Hematopoietic multipotent progenitor cell treated with erythropoietin and hydrocortisone succinate and interleukin-3 and kit ligand, for 8 days (in vitro differentiated cells): ENCODE measurements around the gene PCDHB15.

Source experiments
- DNase-seq: peaks from one replicate; pipeline ENCODE4 v3.0.0-alpha.2; 2015

The PCDHB15 gene

GRCh38 chr5:141250576-141250975, 5.4 kb downstream of the PCDHB15 start:
- DNase-seq, result no peak

DNA sequence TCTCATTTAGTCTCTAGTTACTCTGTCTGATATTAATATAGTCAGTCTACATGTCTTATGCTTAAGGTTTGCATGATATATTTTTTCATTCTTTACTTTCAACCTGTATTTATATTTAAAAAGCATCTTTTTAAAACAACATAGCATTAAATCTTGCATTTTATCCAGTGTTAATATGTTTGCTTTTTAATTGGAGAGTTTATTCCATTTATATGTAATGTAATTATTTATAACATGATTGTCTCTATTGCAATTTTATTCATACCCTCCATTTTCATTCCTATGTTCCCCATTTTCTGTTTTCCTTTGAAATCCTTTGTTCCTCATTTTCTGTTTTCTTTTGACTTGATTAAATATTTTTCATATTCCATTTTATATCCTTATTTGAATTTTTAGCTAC, 13.3 kb downstream of the PCDHB15 start:
- no peak for DNase-seq

DNA sequence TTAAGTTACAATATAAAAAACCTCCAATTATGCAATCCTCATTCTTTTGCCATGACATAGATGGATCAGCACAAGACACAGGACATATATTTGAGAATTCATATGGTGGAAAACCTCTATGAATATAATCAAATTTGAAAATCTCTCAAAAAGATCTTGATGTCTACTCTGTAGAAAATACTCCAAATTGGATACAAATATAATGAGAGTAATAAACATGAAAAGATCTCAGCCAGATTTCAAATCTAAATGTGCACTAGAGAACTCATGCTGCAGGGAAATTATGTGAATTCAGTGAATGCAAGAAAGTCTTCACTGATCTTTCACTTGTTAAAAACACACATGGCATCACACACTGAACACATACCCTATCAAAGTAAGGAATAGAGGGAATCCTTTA, 13.8 kb downstream of the PCDHB15 start:
- no peak for DNase-seq

DNA sequence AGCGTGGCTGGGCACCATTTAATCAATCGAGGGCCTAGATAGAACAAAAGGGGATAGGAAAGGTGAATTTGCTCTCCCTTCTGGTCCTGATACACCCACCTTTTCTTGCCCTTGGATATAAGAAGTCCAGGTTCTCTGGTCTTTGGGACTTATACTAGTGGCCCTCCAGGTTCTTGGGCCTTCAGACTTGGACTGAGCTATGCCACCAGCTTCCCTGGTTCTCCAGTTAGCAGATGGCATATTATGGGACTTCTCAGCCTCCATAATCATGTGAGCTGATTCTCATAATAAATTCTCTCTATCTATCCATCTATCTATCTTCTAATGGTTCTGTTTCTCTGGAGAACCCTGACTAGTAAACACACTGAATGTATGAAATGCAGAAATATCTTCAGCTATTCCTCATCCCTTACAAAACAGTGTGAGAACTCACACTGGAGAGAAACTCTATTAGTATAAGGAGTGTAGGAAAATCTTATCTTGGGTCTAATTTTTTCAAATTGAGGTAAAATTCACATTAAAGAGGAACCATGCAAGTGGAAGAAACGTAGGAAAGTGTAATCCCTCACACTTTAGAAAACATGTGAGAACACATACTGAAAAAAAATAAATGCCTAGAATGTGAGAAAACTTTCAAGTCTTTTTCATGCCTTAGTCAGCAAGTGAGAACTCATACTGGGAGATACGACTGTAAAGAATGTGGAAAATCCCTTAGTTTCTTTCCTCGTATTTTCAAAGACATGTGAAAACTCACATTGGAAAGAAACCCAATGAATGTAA, 15.5 kb downstream of the PCDHB15 start:
- DNase-seq, result peak; percentile 3

GRCh38 chr5:141261238-141261546, 16.0 kb downstream of the PCDHB15 start:
- no peak for DNase-seq

DNA sequence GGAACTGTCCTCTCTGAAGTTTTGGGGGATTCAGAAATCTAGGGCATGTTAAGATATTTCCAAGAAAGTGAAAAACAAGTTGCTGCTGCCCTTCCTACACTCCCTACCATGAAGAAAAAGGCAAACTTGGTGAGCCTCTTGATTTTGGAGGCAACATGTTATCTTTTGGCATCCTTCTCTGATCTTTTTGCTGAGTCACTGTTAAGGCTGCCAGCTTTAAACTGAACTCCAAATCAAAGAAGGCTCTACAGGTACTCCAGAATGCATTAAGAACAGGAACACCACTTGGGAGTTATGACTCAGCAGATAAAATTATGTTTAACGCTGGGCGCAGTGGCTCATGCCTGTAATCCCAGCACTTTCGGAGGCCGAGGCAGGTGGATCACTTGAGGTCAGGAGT, 24.0 kb downstream of the PCDHB15 start:
- no peak for DNase-seq

- DNase-seq, result no peak
Measured at GRCh38 chr5:141272906-141273305, 27.7 kb downstream of the PCDHB15 start.

DNA sequence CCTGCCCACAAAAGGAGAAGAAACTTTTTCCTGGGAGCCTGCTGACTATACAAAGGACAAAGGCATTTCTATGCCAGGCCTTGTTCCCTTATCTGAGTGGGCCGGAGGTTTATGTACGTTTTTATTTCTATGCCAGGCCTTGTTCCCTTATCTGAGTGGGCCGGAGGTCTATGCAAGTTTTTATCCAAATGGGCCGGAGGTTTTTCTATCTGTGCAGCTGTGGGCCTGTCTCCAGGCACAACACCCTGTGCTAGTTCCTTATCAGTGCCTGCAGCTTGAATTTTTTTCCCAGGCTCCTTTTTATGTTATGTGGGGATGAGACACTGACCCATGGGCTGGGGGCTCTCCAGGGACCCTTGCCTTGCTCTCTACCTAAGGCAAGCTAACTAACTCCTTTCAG, 53.2 kb downstream of the PCDHB15 start:
- peak; percentile 9 for DNase-seq
